HG02938 (cell line): Measurements from ENCODE around the gene LRRN2.
"Not testable (repeated sequence)": the region's sequence is repeated elsewhere in the genome, so short reads cannot be mapped to it uniquely, and the experiment has no call there.

Experiments used
- ATAC-seq: cut with Tn5 transposase; IDR thresholded peaks from one replicate; pipeline ENCODE4 v1.9.1; 2021; ENCODE audit warnings: mild to moderate bottlenecking, moderate library complexity; ENCODE audit not compliant: unreplicated experiment

The LRRN2 gene

GRCh38 chr1:204692841-204693356 lies 7.4 kb upstream of the LRRN2 start:
- ATAC-seq = no peak

GRCh38 chr1:204692325-204692840 lies 6.8 kb upstream of the LRRN2 start:
- ATAC-seq = no peak

DNA sequence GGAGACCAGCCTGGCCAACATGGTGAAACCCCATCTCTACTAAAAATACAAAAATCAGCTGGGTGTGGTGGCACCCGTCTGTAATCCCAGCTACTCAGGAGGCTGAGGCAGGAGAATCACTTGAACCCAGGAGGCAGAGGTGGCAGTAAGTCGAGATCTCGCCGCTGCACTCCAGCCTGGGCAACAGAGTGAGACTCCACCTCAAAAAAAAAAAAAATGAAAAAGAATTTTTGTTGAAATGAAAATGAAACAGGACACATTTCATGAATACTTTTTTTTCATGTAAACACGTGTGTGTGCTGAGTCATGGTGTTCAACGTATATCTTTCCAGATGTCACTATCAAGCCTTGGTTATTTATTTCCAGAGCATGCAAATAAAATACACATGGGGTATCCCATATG lies 5.8 kb upstream of the LRRN2 start:
- not testable (repeated sequence) for ATAC-seq

DNA sequence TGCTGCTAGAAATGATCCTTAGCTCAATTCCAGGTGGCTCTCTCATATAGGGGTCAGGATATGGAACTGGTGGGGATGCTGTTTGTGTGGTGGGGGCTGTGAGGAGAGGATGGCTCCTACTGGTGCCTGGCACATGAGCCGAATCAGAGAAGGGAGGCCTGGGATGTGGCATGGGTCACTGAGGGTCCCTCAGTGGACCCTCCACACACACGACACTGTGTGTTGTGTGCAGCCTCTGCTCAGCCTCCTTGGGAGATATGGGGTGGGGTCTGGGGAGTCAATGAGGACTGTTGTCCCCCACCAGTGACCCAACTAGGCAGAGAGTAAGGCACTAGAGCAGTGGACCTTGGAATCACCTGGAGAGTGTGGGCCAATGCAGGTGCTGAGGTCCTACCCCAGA lies 3.2 kb upstream of the LRRN2 start:
- ATAC-seq = no peak

- ATAC-seq = no peak
Observed at GRCh38 chr1:204688007-204688406, 2.5 kb upstream of the LRRN2 start.

DNA sequence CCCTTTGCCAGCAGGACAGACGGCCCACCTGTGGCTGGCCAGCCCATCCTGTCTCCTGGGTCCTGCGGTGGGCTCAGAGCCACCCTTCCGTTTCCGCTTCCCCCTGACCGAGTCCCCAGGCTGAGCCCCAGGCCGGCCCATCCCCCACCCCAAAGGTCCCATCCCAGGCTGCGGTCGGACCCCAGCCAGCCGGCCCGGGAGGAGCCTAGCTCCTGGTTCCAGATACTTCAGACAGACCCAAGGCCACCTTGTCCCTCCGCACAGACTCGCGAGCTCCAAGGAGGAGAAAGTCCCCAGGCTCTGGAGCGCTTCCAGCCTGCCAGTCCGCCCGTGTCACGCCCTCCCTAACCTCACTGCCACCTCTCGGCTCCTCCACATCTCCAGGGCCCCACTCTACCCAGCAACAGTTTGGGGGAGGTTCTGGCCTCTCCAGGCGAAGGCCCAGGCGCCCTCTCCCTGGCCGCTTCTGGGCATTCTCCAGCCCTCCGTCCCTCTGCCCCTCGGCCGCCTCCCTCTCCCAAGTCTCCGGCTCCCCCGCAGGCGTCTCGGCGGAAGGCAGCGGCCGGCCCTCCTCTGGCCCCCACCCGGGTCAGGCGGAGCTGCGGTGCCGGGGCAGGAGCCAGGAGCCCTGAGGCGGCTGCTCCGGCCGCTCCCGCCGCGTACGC lies 835 bp downstream of the LRRN2 start:
- ATAC-seq = no peak

DNA sequence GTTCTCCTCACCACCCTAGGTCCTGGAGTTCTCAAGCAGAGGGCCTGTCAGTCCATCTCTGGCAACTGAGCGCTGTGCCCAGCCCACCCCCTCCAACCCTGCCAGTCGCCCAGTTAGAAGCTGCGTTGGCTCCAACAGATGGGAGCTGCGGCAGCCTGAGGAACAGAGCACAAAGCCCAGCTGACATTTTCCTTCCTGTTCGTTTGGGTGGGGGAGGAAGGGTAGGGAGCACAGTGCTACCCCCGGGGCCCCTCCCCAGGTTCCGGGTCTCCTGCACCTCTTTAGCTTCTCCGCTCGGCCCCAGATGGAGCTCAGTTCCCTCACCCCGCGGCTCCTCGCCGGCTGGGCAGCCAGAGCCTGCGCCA lies 1.4 kb downstream of the LRRN2 start:
- no peak for ATAC-seq

DNA sequence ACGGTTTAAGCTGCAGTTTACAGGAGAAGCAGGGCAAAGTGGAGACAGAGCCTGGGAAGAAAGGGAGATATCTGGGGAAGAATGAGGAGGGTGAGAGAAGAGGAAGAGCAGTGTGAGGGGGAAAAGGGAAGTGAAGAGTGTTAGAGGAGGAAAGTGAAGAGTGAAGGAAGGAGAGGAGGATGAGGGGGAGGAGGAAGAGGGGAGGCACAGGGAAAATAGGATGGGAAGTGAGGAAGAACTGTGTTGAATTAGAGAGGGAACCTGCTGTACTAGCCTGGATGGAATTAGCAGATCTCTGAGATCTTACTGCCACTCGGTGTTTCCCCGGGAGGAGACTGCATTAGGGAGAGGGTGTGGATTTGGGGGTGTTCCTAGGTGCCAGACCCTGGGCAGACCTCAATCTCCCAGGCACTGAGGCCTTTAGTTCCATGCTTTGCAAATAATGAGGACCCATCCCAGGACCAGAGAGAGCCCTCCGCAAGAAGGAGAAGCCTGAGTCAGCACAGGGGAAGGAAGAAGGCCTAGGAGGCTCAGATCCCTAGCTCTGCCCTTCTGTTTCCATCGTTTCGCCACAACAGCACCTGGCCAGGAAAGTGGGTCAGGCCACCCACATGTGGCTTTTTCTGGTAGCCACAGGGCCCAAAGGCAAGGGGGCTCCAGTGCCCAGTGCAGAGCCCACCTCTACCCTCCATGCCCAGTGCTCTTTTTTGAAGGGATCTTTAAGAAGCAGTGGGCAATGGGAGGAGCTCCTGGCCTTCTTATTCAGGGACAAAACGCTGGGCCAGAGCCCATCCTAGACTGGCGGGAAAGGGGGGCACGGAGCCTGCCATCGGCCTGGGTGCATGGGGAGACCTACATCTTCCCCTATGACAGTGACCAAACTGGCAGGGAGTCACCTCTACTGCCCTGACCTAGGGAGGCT lies 2.0 kb downstream of the LRRN2 start:
- ATAC-seq = no peak

DNA sequence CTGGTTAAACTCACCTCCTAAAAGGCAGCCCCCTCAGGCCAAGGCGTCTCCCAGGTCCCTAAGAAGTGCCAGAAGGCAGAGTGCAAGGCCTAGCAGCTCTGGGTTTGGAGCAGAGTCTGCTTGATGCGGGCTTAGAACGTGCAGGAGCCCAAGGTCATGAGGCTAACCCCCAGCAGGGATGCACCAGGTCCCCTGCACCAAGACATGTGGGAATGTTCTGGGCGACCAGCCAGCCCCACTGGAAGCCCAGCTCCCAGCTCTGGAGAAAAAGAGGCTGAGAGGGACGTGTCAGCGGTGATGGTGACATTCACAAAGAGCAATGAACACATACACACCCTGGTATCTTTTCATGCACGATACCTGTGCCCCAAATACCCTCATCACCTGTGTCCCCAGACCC lies 5.1 kb downstream of the LRRN2 start:
- no peak for ATAC-seq

GRCh38 chr1:204680051-204680450 lies 5.5 kb downstream of the LRRN2 start:
- ATAC-seq = no peak

- ATAC-seq = no peak
Observed at GRCh38 chr1:204678721-204679475, 6.6 kb downstream of the LRRN2 start.

DNA sequence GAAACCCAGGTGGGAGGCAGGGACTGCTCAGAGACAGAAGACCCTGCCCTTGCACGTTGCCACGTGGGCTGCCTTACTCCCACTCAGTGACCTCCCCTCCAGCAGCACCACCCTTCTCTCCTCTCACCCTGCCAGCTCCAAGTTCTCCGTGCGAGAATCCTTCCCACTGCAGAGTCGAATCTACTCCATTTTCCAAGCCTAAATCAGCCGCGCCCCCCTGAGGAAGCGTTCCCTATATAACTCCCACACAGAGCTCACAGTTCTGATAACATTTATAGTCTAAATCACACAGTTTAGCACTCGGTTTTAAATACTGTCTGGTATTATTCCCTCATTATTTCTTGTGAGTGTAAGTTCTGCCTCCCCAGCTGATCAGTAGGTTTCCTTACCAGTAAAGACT lies 7.7 kb downstream of the LRRN2 start:
- ATAC-seq = no peak

DNA sequence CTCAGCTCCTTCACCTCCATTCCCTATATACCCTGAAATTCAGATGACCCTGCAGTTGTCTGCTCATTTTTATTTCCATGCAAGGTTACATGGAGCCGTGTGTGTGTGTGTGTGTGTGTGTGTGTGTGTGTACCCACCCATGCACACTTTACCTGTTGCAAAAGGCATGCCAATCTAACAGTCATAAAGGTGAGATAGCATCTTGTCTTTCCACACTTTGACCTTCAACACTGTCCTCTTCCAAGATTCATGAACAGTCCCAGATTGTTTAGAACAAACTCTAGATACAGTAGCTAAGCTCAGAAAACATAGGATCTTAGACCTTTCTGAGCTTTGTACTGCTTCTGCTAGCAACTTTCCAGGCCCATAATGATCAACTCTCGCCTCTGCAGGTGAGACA lies 9.5 kb downstream of the LRRN2 start:
- no peak for ATAC-seq

- no peak for ATAC-seq
Observed at GRCh38 chr1:204673909-204674649, 11.5 kb downstream of the LRRN2 start.

DNA sequence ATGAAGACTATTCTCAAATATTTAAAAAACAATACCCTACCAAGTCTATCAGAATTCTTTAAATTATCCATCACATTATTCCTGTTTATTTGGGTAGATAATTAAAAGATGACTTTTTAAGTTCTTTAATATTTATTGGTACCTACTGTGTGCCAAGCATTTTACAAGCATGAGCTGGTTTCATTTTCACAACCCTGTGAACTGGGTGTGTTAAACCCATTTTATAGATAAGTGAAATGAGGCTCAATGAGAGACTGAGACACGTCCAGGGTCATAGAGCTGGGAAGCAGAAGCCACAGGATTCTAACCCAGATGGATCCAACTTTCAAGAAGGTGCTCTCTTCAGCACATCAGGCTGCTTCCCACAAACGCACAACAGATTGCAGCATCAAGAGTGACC lies 12.3 kb downstream of the LRRN2 start:
- no peak for ATAC-seq

DNA sequence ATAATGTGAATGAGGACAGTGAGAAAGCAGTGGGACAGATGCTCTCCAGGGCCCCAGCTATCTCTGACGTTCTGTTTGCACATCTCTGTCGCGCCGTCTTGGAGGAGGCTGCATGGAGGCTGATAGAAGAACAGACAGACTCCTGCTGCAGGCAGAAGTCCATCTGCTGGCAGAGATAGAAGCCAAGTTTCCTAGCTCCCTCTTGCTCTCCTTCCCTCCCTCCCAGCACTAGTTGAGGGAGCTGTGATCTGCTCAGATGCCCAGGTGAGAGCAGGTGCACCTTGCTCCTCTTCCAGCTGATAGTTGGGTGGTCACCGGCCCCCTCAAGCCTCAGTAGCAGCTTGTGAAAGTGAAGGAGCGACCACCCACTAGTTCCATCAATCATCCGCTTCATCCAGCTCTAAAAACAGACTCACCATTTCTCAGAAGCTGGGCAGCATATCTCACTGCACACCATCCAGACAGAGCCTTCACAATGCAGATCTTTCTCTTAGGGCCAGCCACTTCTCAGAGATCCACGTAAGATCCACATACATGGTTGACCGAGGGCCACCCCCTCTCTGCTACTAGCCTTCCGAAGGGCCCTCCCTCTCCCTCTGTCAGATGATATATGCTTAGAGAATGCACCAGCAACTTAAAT lies 12.9 kb downstream of the LRRN2 start:
- no peak for ATAC-seq

- no peak for ATAC-seq
Observed at GRCh38 chr1:204672069-204672468, 13.5 kb downstream of the LRRN2 start.

GRCh38 chr1:204670152-204670927 lies 15.2 kb downstream of the LRRN2 start:
- no peak for ATAC-seq

DNA sequence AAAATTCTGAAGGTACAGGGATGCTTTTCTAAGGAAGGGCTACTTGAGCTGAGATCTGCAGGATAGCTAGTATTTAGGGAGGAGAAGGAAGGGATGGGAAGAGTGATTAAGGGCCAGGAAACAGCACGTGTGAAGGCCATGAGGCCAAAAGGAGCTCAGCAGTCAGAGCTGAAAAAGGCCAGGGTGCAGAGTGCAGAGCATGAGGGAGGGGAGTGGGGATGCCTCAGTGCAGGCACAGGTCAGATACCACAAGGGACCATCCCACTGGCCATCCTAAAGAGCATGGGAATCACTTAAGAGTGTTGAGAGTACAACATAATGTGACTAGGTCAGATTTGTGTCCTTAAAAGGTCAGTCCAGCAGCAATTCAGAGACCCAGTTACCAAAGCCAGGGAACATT lies 16.0 kb downstream of the LRRN2 start:
- ATAC-seq = no peak

DNA sequence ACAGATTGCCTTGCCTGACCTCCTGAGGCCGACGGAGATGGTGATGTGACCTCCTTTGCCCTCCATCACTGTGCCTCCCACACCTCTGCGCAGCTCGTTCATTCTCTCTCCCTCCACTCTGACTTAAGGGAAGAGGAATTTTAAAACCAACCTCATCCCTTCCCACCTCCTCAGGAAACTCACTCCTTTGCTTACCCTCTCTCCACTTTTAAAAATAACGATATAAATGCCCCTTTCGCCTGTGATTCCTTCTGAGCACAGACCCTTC lies 21.2 kb downstream of the LRRN2 start:
- no peak for ATAC-seq
